Measurements from ENCODE around the gene PLEKHH1. TPM values are rescaled to one million over a fixed set of nuclear protein-coding genes. Genes with fewer than 3 reads are reported as not detected.

The PLEKHH1 gene
- total RNA-seq, 4 donors from 2014 or later, result 71.1 to 123 (median 79.7) TPM

DNA sequence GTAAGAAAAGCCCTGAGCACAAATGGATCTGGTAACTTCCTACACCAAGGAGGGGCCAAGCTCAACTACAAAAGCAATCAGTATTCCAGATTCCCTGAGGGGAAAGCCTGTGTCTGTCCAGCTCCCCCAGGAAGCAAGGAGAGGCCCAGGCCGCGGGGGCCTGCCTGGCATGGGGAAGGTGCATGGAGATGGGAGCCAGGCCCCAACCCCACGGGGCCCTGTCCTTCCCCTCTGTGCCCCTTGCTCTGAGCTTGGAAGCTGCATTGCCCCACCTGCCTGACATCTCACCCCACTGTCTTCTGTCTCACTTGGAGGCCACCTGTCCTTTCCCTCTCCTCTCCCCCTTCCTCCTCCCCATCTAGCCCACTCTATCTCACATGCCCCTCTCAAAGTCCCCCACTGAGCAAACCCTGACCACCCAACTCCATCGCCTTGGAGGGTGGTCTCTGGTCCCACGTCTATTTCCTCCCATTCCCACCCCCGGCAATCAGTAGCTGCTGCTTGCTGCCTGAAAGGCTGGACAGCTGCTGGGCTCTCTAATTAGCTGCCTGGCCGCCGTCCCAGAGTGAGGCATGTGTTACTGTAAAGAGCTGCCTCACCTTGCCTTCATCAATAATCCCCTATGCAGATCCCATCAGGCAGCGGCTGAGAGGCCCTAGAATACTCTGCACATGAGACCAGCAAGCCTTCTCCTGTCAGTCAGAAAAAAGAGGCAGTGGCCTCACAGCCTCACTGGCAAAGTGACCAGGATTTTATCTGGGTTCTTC, 41.2 kb upstream of the PLEKHH1 start:
- in situ Hi-C loops (cut with MboI; ENCODE audit: low pct_ligation_motif_present in 1 of 4, low pct_unique_long_range_greater_than_20kb in 1 of 4, low sequenced_read_pairs in 3 of 4) (no loop called here), intact Hi-C loops (cut with DNase I; ENCODE audit: low total_unique reads) (no loop called here)
- H3K4me1 ChIP-seq, result peaks cover 0 to 13% (median 2%) of the 10 kb centered on the region in 4 donors
- no peak overlapping the region for H3K27ac ChIP-seq
- H3K4me3 ChIP-seq, result no peak overlapping the region
- H3K27me3 ChIP-seq, result no peaks in the 10 kb centered on the region
- peaks cover 8 to 9% of the 10 kb centered on the region in 2 donors for H3K9me3 ChIP-seq
- H3K36me3 ChIP-seq, result no peaks in the 10 kb centered on the region
- no peak for DNase-seq
- 79% methylated on average over 9 of the region's 9 CpGs; no CpG with 5 or more reads in 1 of the 2 donors for WGBS, 2 donors (ENCODE audit: low coverage in 1 of 2)
- TF ChIP-seq EP300 (IDR thresholded peaks at IDR 0.05; ENCODE audit: low read depth) (no peak), POLR2AphosphoS5 (IDR thresholded peaks at IDR 0.05) (no peak), POLR2A (IDR thresholded peaks at IDR 0.05) (no peak)
- TF ChIP-seq, protein P1, sequence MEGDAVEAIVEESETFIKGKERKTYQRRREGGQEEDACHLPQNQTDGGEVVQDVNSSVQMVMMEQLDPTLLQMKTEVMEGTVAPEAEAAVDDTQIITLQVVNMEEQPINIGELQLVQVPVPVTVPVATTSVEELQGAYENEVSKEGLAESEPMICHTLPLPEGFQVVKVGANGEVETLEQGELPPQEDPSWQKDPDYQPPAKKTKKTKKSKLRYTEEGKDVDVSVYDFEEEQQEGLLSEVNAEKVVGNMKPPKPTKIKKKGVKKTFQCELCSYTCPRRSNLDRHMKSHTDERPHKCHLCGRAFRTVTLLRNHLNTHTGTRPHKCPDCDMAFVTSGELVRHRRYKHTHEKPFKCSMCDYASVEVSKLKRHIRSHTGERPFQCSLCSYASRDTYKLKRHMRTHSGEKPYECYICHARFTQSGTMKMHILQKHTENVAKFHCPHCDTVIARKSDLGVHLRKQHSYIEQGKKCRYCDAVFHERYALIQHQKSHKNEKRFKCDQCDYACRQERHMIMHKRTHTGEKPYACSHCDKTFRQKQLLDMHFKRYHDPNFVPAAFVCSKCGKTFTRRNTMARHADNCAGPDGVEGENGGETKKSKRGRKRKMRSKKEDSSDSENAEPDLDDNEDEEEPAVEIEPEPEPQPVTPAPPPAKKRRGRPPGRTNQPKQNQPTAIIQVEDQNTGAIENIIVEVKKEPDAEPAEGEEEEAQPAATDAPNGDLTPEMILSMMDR (IDR thresholded peaks at IDR 0.05), result no peak

DNA sequence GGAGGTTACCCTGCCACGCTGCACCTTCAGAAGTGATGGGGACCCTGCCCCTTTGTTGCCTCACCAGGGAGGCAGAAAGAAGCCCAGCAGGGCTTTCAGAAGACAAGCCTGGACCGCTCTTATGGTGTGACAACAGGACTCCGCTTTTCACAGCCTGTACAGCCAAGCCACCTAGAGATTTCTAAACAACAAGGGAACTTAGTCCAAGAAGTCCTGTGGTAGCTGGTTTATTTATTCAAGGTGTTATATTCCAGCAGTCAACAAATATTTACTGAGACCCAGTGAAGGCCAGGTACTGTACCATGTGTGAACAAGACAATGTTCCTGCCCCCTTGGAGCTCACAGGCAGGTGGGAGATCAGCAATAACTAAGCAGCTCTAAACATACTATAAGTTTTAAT, 40.6 kb upstream of the PLEKHH1 start:
- H3K27me3 ChIP-seq, result no peaks in the 10 kb centered on the region
- no peaks in the 10 kb centered on the region for H3K36me3 ChIP-seq
- H3K27ac ChIP-seq, result no peak overlapping the region
- DNase-seq, result no peak
- intact Hi-C loops (cut with DNase I; ENCODE audit: low total_unique reads) (no loop called here), in situ Hi-C loops (cut with MboI; ENCODE audit: low pct_ligation_motif_present in 1 of 4, low pct_unique_long_range_greater_than_20kb in 1 of 4, low sequenced_read_pairs in 3 of 4) (no loop called here)
- peaks cover 8 to 9% of the 10 kb centered on the region in 2 donors for H3K9me3 ChIP-seq
- WGBS, 2 donors (ENCODE audit: low coverage in 1 of 2), result 100% methylated on average over 2 of the region's 3 CpGs; no CpG with 5 or more reads in 1 of the 2 donors
- no peak for TF ChIP-seq POLR2A (IDR thresholded peaks at IDR 0.05)
- no peak for TF ChIP-seq POLR2AphosphoS5 (IDR thresholded peaks at IDR 0.05)
- TF ChIP-seq, protein P1 (IDR thresholded peaks at IDR 0.05), result no peak
- no peak for TF ChIP-seq EP300 (IDR thresholded peaks at IDR 0.05; ENCODE audit: low read depth)
- H3K4me1 ChIP-seq, result peaks cover 0 to 13% (median 2%) of the 10 kb centered on the region in 4 donors
- no peak overlapping the region for H3K4me3 ChIP-seq

DNA sequence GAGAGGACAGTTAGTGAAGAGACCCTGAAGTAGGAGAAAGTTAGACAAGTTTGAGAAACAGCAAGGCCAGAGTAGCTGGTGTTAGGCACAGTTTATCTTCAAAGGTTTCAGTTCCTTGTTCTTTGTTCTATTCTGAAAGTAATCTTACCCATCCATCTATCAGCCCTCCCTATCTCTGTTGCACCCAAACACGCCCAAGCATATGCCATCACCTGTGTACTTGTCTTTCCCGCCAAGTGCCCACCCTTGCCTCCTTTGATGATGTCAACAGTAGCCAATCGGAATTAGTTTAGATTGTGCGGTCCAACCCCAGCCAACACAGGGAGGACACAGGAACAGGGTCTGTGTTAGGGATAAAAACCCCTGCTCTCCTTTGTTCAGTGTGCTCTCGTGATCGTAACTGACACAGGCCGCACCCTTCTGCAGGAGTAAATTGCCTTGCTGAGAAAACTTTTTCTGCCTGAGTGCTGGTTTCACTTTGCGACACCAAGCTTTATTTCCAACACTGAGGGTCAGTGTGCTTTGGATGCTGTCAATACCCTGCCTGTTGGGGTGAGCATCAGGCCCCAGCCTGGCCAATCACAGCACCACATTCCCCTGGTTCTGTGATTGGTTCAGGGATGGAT, 39.9 kb upstream of the PLEKHH1 start:
- 90 to 91% methylated on average over 4 to 8 of the region's 8 CpGs for WGBS, 2 donors (ENCODE audit: low coverage in 1 of 2)
- Histone ChIP-seq H3K36me3 (no peaks in the 10 kb centered on the region), H3K9me3 (peaks cover 8 to 9% of the 10 kb centered on the region in 2 donors), H3K27ac (no peak overlapping the region), H3K4me3 (no peak overlapping the region), H3K4me1 (peaks cover 0 to 8% (median 0%) of the 10 kb centered on the region in 4 donors), H3K27me3 (no peaks in the 10 kb centered on the region)
- intact Hi-C loops (cut with DNase I; ENCODE audit: low total_unique reads) (no loop called here), in situ Hi-C loops (cut with MboI; ENCODE audit: low pct_ligation_motif_present in 1 of 4, low pct_unique_long_range_greater_than_20kb in 1 of 4, low sequenced_read_pairs in 3 of 4) (no loop called here)
- DNase-seq, result no peak
- TF ChIP-seq EP300 (IDR thresholded peaks at IDR 0.05; ENCODE audit: low read depth) (no peak), POLR2AphosphoS5 (IDR thresholded peaks at IDR 0.05) (no peak), POLR2A (IDR thresholded peaks at IDR 0.05) (no peak)
- TF ChIP-seq, protein P1 (IDR thresholded peaks at IDR 0.05), result no peak

DNA sequence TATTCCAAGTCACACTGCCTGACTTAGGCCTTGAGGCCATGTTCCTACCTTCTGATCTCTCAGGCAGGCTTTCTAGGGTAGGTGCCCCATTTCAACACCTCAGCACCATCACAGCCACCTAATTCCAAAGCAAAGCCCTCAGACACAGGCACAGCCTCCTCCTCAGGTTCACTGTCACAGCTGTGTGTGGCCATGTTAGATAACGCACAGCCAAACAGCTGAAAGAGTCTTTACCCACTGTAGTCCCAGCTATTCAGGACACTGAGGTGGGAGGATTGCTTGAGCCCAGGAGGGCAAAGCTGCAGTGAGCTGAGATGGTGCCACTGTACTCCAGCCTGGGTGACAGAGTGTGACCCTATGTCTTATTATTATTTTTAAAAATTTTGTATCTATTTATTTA, 37.3 kb upstream of the PLEKHH1 start:
- in situ Hi-C loops (cut with MboI; ENCODE audit: low pct_ligation_motif_present in 1 of 4, low pct_unique_long_range_greater_than_20kb in 1 of 4, low sequenced_read_pairs in 3 of 4) (no loop called here), intact Hi-C loops (cut with DNase I; ENCODE audit: low total_unique reads) (no loop called here)
- Histone ChIP-seq H3K4me3 (no peak overlapping the region), H3K36me3 (no peaks in the 10 kb centered on the region), H3K4me1 (no peaks in the 10 kb centered on the region), H3K27me3 (no peaks in the 10 kb centered on the region), H3K9me3 (peaks cover 8 to 9% of the 10 kb centered on the region in 2 donors), H3K27ac (no peak overlapping the region)
- no peak for DNase-seq
- 100% methylated on average over 1 of the region's 1 CpG; no CpG with 5 or more reads in 1 of the 2 donors for WGBS, 2 donors (ENCODE audit: low coverage in 1 of 2)
- TF ChIP-seq POLR2A (IDR thresholded peaks at IDR 0.05) (no peak), EP300 (IDR thresholded peaks at IDR 0.05; ENCODE audit: low read depth) (no peak), POLR2AphosphoS5 (IDR thresholded peaks at IDR 0.05) (no peak)
- TF ChIP-seq, protein P1 (IDR thresholded peaks at IDR 0.05), result no peak

Data from transverse colon (tissue), 4 donors.